CD8-positive, alpha-beta memory T cell (primary cell): ENCODE results near the gene C19orf67. TPM values are rescaled to one million over a fixed set of nuclear protein-coding genes. Genes with fewer than 3 reads are reported as not detected.

ENCODE experiments used
- CTCF ChIA-PET: fragments of 350-600 bp; sonication (Branson Sonifier 250); formaldehyde crosslinking; loops from one replicate; lab custom pipeline; 2021; ENCODE audit warnings: antibody characterized with exemption; lab: Charles Lee
- POLR2A ChIA-PET: fragments of 350-600 bp; sonication (Branson Sonifier 250); formaldehyde crosslinking; loops from one replicate; lab custom pipeline; 2021; ENCODE audit warnings: antibody characterized with exemption; lab: Charles Lee
- DNase-seq, 5 donors: peaks; one replicate each; pipeline versions ENCODE4 v3.0.0 to v3.0.0-alpha.2; 2020 to 2022; ENCODE audit warnings: mixed read lengths in 1 of 5
- H3K27ac ChIP-seq: one replicate; pipeline ENCODE4 v1.7.0; 2013; ENCODE audit warnings: low read depth, mild to moderate bottlenecking, low read length, moderate library complexity
- H3K27me3 ChIP-seq: 2 replicates; pipeline ENCODE4 v1.7.0; 2013; ENCODE audit warnings: low read length, mild to moderate bottlenecking; ENCODE audit not compliant: insufficient read depth, poor library complexity, severe bottlenecking
- H3K36me3 ChIP-seq: 2 replicates; pipeline ENCODE4 v1.7.0; 2013; ENCODE audit warnings: mild to moderate bottlenecking, low read length, moderate library complexity; ENCODE audit not compliant: insufficient read depth
- H3K4me1 ChIP-seq: 2 replicates; pipeline ENCODE4 v1.7.0; 2013; ENCODE audit warnings: mild to moderate bottlenecking, low read length, moderate library complexity; ENCODE audit not compliant: insufficient read depth
- H3K4me3 ChIP-seq: 2 replicates; pipeline ENCODE4 v1.7.0; 2013; ENCODE audit warnings: mild to moderate bottlenecking, low read length
- H3K9me3 ChIP-seq: 2 replicates; pipeline ENCODE4 v1.7.0; 2013; ENCODE audit warnings: mild to moderate bottlenecking, low read length
- H3K27ac Mint-ChIP-seq, 8 donors: one replicate each; pipeline ENCODE4 v1.8.0; 2020 to 2021; ENCODE audit warnings: mixed read lengths in 8 of 8, mild to moderate bottlenecking in 6 of 8, inconsistent platforms in 3 of 8, moderate library complexity in 3 of 8
- H3K27me3 Mint-ChIP-seq, 2 donors: one replicate each; pipeline ENCODE4 v1.8.0; 2020 to 2021; ENCODE audit warnings: mixed read lengths in 2 of 2, mild to moderate bottlenecking in 1 of 2, moderate library complexity in 1 of 2
- H3K36me3 Mint-ChIP-seq, 3 donors: one replicate each; pipeline ENCODE4 v1.8.0; 2020 to 2021; ENCODE audit warnings: mixed read lengths in 3 of 3, inconsistent platforms in 1 of 3, mild to moderate bottlenecking in 1 of 3
- H3K4me1 Mint-ChIP-seq, 3 donors: one replicate each; pipeline ENCODE4 v1.8.0; 2020 to 2021; ENCODE audit warnings: mixed read lengths in 3 of 3, inconsistent platforms in 1 of 3, mild to moderate bottlenecking in 1 of 3
- H3K4me3 Mint-ChIP-seq, 7 donors: one replicate each; pipeline ENCODE4 v1.8.0; 2020 to 2021; ENCODE audit warnings: mixed read lengths in 7 of 7, mild to moderate bottlenecking in 6 of 7, moderate library complexity in 4 of 7, inconsistent platforms in 2 of 7
- H3K9me3 Mint-ChIP-seq, 5 donors: one replicate each; pipeline ENCODE4 v1.8.0; 2020 to 2022; ENCODE audit warnings: mixed read lengths in 5 of 5, mild to moderate bottlenecking in 3 of 5, moderate library complexity in 2 of 5, inconsistent platforms in 1 of 5
- polyA plus RNA-seq: library from polyadenylated mRNA; unstranded; fragments of 300-500 nt; fragmentation: Illumina TruSeq; gene quantifications from one replicate; pipeline ENCODE4 v1.2.3, GENCODE V29; 2021
- total RNA-seq, 2 experiments: library from RNA; stranded (reverse); gene quantifications; one replicate each; pipeline ENCODE4 v1.2.3, GENCODE V29; 2021

The C19orf67 gene
- total and polyA plus RNA-seq, 3 experiments from 2014 or later = 0.42 TPM; not detected in 2

DNA sequence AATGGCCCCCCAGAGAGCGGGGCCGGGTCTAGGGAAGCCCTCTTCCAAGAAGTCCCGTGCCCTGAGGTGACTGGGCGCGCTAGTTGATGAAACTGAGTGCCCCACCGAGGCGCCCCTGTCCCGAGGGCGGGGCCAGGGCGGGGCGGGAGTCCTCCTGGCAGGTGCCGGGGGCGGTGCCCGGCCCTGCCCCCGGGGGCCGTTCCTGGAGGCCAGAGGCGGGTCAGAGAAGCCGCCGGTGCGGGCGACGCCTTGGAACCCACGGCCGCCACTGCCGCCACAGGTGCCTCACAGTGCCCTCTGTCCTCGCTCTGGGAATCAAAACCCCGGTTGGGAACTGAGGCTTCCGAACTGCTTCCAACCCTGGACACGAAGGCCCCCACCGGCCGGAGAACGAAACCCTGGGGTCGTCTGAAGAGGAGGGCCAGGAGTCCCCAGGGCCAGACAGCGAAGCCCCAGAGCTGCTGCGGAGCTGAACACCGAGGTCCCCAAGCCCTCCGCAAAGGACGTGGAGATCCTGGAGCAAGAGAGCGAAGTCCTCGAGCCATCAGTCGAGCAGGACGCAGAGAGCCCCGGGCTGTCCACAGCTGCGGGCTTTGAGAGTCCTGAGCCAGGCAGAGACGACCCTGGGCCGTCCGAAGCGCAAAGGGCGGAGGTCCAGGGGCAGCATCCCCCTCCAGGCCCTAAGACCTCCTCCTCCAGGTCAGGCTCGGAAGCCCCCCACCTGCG, 12.9 kb downstream of the C19orf67 start, which contains the start of gene MISP3:
TSS of gene MISP3 (plus strand) at position 252 of the 726 bp plus-strand sequence. CDS start 524 bp downstream, outside the sequence.
- H3K4me3 ChIP-seq = peak within 1 kb of the TSS; percentile 73
- peaks cover 33% of the 10 kb centered on the region for H3K4me1 ChIP-seq
- POLR2A ChIA-PET = interaction anchor here (0.5 to 3.6 kb wide), 4 partner anchors 44 to 193 kb away, joined by 3 to 15 read pairs (median 4); partner anchors contain the start of genes ASF1B and RFX1
- H3K4me3 Mint-ChIP-seq = peak within 1 kb of the TSS; percentile 91 to 94 (median 93)
- peak within 1 kb of the TSS in 7 of 8 donors; percentile 36 to 93 (median 78) for H3K27ac Mint-ChIP-seq
- peaks cover 7 to 29% (median 15%) of the 10 kb centered on the region in 3 donors for H3K4me1 Mint-ChIP-seq
- peak within 1 kb of the TSS; percentile 64 for H3K27ac ChIP-seq
- H3K36me3 Mint-ChIP-seq = peaks cover 0 to 4% (median 0%) of the 10 kb centered on the region in 3 donors
- H3K27me3 ChIP-seq = no peaks in the 10 kb centered on the region
- CTCF ChIA-PET = interaction anchor here (0.5 to 6.6 kb wide), 19 partner anchors 10 to 431 kb away, joined by 3 to 67 read pairs (median 6); partner anchors contain the start of genes ASF1B, C19orf67, NANOS3 and PALM3
- DNase-seq = peak in 1 of 5 donors; percentile 28
- H3K9me3 Mint-ChIP-seq = no peaks in the 10 kb centered on the region
- H3K36me3 ChIP-seq = no peaks in the 10 kb centered on the region
- no peaks in the 10 kb centered on the region for H3K9me3 ChIP-seq
- no peaks in the 10 kb centered on the region for H3K27me3 Mint-ChIP-seq

DNA sequence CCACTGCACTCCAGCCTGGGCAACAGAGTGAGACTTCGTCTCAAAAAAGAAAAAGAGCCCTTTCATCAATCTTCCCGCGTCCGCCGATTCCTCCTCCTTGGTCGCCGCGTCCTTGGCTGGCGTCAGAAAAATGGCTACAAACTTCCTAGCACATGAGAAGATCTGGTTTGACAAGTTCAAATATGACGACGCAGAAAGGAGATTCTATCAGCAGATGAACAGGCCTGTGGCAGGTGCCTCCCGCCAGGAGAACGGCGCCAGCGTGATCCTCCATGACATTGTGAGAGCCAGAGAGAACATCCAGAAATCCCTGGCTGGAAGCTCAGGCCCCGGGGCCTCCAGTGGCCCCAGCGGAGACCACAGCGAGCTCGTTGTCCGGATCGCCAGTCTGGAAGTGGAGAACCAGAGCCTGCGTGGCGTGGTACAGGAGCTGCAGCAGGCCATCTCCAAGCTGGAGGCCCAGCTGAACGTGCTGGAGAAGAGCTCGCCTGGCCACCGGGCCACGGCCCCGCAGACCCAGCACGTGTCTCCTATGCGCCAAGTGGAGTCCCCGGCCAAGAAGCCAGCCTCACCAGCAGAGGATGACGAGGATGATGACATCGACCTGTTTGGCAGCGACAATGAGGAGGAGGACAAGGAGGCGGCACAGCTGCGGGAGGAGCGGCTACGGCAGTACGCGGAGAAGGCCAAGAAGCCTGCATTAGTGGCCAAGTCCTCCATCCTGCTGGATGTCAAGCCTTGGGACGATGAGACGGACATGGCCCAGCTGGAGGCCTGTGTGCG, 15.1 kb downstream of the C19orf67 start:
- peaks cover 0 to 4% (median 0%) of the 10 kb centered on the region in 3 donors for H3K36me3 Mint-ChIP-seq
- no peak overlapping the region for H3K27ac Mint-ChIP-seq
- ChIA-PET CTCF (interaction anchor here (0.7 to 6.6 kb wide), 11 partner anchors 11 to 195 kb away, joined by 3 to 67 read pairs (median 7); partner anchors contain the start of genes C19orf67 and PALM3), POLR2A (interaction anchor here (0.6 to 3.6 kb wide), 4 partner anchors 22 to 188 kb away, joined by 3 to 17 read pairs (median 10); partner anchors contain the start of gene ASF1B)
- H3K9me3 ChIP-seq = no peaks in the 10 kb centered on the region
- peak overlapping the region in 5 of 7 donors; percentile 5 to 81 (median 27) for H3K4me3 Mint-ChIP-seq
- H3K9me3 Mint-ChIP-seq = no peaks in the 10 kb centered on the region
- peaks cover 7 to 29% (median 15%) of the 10 kb centered on the region in 3 donors for H3K4me1 Mint-ChIP-seq
- no peaks in the 10 kb centered on the region for H3K27me3 ChIP-seq
- peaks cover 0 to 2% of the 10 kb centered on the region in 2 donors for H3K27me3 Mint-ChIP-seq
- DNase-seq = no peak
- H3K27ac ChIP-seq = no peak overlapping the region
- peaks cover 31% of the 10 kb centered on the region for H3K4me1 ChIP-seq
- no peak overlapping the region for H3K4me3 ChIP-seq
- H3K36me3 ChIP-seq = no peaks in the 10 kb centered on the region

DNA sequence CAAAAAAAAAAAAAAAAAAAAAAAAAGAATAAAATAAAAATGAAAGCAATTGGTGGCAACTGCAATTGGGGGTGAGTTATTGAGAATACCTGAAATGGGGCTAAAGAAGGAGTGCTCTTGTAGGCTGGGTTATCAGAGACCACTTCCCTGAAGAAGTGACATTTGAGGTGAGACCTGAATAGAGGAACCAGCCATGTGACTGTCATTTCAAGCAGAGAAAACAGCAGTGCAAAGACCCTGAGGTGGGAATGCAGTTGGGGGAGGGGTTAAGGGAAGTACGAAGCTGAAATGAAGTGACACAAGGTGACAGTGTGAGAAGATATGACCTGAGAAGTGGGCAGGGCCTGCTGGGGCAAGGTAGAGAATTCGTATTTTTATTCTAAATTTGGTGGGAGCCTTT, 19.4 kb downstream of the C19orf67 start:
- CTCF ChIA-PET = no interaction called here
- Mint-ChIP-seq H3K9me3 (no peaks in the 10 kb centered on the region), H3K4me1 (no peaks in the 10 kb centered on the region)

DNA sequence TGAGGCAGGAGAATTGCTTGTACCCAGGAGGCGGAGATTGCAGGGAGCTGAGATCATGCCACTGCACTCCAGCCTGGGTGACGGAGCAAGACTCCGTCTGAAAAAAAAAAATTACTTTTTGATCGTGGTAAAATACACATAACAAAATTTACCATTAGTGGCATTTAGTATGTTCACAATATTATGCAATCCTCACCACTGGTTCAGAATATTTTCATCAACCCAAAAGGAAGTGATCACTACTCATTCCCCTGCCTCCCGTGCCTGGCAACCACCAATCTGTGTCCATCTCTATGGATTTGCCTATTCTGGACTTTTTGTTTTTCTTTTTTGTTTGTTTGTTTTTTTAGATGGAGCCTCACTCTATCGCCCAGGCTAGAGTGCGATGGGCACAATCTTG, 22.5 kb downstream of the C19orf67 start:
- H3K4me1 Mint-ChIP-seq = peaks cover 7 to 16% (median 10%) of the 10 kb centered on the region in 3 donors

More for the DNA sequence above, 19.4 kb downstream of the C19orf67 start:
- H3K36me3 ChIP-seq = no peaks in the 10 kb centered on the region
- H3K27ac ChIP-seq = no peak overlapping the region
- no peak for DNase-seq
- POLR2A ChIA-PET = interaction anchor here (0.6 kb wide), 1 partner anchor 11 kb away, joined by 9 read pairs; no protein-coding TSS in a partner anchor
- H3K27ac Mint-ChIP-seq = peak overlapping the region in 1 of 8 donors; percentile 11
- H3K4me3 ChIP-seq = no peak overlapping the region
- H3K9me3 ChIP-seq = no peaks in the 10 kb centered on the region
- peaks cover 2 to 4% of the 10 kb centered on the region in 2 donors for H3K27me3 Mint-ChIP-seq
- no peaks in the 10 kb centered on the region for H3K4me1 ChIP-seq
- peak overlapping the region in 1 of 7 donors; percentile 30 for H3K4me3 Mint-ChIP-seq
- no peaks in the 10 kb centered on the region for H3K36me3 Mint-ChIP-seq
- H3K27me3 ChIP-seq = no peaks in the 10 kb centered on the region

DNA sequence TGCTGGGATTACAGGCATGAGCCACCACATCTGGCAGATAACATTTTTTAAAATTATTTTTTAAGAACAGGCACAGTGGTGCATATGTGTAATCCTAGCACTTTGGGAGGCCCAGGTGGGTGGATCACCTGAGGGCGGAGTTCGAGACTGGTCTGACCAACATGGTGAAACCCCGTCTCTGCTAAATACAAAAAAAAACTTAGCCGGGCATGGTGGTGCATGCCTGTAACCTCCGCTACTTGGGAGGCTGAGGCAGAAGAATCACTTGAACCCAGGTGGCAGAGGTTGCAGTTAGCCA, 23.1 kb downstream of the C19orf67 start:
- Histone ChIP-seq H3K9me3 (no peaks in the 10 kb centered on the region), H3K36me3 (no peaks in the 10 kb centered on the region), H3K27me3 (peaks cover 16% of the 10 kb centered on the region), H3K4me1 (peaks cover 17% of the 10 kb centered on the region), H3K4me3 (no peak overlapping the region), H3K27ac (no peak overlapping the region)
- CTCF ChIA-PET = interaction anchor here (7.8 kb wide), 1 partner anchor 9 kb away, joined by 67 read pairs; the partner anchor contains the start of gene MISP3
- H3K9me3 Mint-ChIP-seq = no peaks in the 10 kb centered on the region
- no peak for DNase-seq
- POLR2A ChIA-PET = no interaction called here
- H3K27me3 Mint-ChIP-seq = peaks cover 20 to 36% of the 10 kb centered on the region in 2 donors
- H3K4me3 Mint-ChIP-seq = no peak overlapping the region
- H3K36me3 Mint-ChIP-seq = no peaks in the 10 kb centered on the region
- peak overlapping the region in 1 of 8 donors; percentile 32 for H3K27ac Mint-ChIP-seq
- peaks cover 11 to 22% (median 11%) of the 10 kb centered on the region in 3 donors for H3K4me1 Mint-ChIP-seq

More for the DNA sequence above, 22.5 kb downstream of the C19orf67 start:
- H3K27ac Mint-ChIP-seq = no peak overlapping the region
- CTCF ChIA-PET = interaction anchor here (7.8 kb wide), 1 partner anchor 8 kb away, joined by 67 read pairs; the partner anchor contains the start of gene MISP3
- no peaks in the 10 kb centered on the region for H3K9me3 ChIP-seq
- no peak overlapping the region for H3K4me3 Mint-ChIP-seq
- no peak for DNase-seq
- H3K4me3 ChIP-seq = no peak overlapping the region
- peaks cover 11% of the 10 kb centered on the region for H3K27me3 ChIP-seq
- POLR2A ChIA-PET = no interaction called here
- H3K27ac ChIP-seq = no peak overlapping the region
- no peaks in the 10 kb centered on the region for H3K36me3 Mint-ChIP-seq
- no peaks in the 10 kb centered on the region for H3K9me3 Mint-ChIP-seq
- H3K27me3 Mint-ChIP-seq = peaks cover 20 to 31% of the 10 kb centered on the region in 2 donors
- H3K4me1 ChIP-seq = peaks cover 12% of the 10 kb centered on the region
- H3K36me3 ChIP-seq = no peaks in the 10 kb centered on the region

DNA sequence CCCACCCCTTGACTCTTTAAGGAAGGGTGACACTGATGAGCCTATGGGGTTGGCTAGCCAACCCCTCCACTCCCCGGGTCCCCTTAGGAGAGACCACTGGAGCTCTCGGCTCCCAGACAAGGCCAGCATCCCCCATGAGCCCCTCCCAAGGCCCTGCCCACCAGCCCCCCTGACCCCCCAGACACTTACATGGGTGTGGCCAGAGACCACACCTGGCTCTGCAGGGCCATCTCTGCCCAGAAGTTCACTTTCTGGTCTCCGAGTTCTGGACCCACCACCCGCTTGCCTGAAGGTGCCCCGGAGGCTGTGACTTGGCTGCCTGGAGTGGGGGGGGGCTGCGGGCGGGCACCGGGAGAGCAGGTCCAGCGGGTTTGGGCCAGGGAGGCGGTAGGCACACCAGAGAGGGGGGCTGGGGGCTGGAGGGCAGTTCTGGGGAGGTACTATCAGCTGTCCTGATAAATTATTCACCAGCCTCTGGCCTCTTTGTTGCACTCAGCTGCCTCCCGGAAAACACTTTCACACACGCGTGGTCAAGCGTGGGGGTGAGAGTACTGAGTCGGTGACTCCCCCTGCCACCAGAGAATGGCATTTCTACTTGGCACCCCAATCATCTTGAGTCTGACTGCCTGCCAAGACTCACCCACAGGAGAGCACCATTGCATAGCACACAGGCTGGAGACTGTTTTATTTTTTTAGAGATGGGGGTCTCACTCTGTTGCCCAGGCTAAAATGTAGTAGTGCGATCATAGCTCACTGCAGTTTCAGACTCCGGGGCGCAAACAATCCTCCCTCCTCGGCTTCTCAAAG, 23.6 kb downstream of the C19orf67 start, which contains the start of gene PALM3:
TSS of gene PALM3 (minus strand) at position 326 of the 807 bp plus-strand sequence. CDS start at position 230, 96 bp downstream.
- peaks cover 20 to 36% of the 10 kb centered on the region in 2 donors for H3K27me3 Mint-ChIP-seq
- H3K9me3 Mint-ChIP-seq = no peaks in the 10 kb centered on the region
- H3K4me1 ChIP-seq = peaks cover 17% of the 10 kb centered on the region
- CTCF ChIA-PET = interaction anchor here (7.8 kb wide), 1 partner anchor 9 kb away, joined by 67 read pairs; the partner anchor contains the start of gene MISP3
- no peak for DNase-seq
- peak within 1 kb of the TSS in 2 of 8 donors; percentile 30 to 32 for H3K27ac Mint-ChIP-seq
- POLR2A ChIA-PET = interaction anchor here (0.5 kb wide), 1 partner anchor 914 kb away, joined by 11 read pairs; no protein-coding TSS in a partner anchor
- no peaks in the 10 kb centered on the region for H3K36me3 ChIP-seq
- H3K4me3 ChIP-seq = no peak within 1 kb of the TSS
- H3K9me3 ChIP-seq = no peaks in the 10 kb centered on the region
- peaks cover 11 to 23% (median 11%) of the 10 kb centered on the region in 3 donors for H3K4me1 Mint-ChIP-seq
- no peak within 1 kb of the TSS for H3K4me3 Mint-ChIP-seq
- H3K27ac ChIP-seq = no peak within 1 kb of the TSS
- H3K36me3 Mint-ChIP-seq = no peaks in the 10 kb centered on the region
- peaks cover 16% of the 10 kb centered on the region for H3K27me3 ChIP-seq
